ENCODE results near the gene ADGRD2.

Gene ADGRD2

GRCh38 chr9:124511891-124512805, 61.9 kb downstream of the ADGRD2 start:
- no peak for DNase-seq (ENCODE audit: low read depth)

DNA sequence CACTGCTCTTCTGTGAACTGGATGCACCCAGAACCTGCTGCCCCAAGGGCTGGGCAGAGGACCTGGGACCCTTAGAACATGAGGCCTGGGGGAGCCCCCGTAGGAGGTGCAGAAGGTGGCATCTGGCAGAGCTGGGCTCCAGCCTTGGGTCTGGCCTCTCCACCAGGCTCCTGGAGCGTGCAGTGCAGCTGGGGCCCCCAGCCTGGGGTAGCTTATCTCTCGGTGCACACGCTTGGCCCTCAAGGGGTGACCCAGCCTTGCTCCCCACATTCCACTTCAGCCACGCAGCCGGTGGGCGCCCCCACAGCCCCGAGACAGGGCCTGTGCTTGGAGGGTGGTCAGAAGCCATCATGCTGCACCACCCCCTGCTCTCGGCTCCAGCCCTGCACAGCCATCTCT, 62.6 kb downstream of the ADGRD2 start:
- DNase-seq (ENCODE audit: low read depth): no peak

GRCh38 chr9:124513376-124513994, 63.2 kb downstream of the ADGRD2 start:
- DNase-seq (ENCODE audit: low read depth): no peak

DNA sequence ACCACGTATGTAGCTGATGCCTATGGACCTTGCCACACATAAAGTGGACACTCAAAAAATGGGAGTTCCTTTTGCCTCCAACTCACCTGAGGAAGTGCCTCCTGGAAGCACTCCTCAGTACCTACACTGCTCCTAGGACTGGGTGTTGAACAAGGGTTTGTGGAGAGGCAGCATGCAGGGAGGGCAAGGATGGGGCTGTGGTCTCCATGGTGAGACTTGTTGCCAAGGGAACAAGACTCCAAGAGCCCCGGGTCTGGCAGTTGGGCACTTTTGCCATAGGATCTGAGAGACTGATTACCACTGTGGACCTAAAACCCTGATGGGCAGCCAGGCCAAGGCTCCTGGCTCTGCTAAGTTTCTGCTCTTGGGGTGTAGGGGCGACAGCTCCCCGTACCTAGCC, 63.9 kb downstream of the ADGRD2 start:
- no peak for DNase-seq (ENCODE audit: low read depth)

GRCh38 chr9:124514874-124515273, 64.6 kb downstream of the ADGRD2 start:
- no peak for DNase-seq (ENCODE audit: low read depth)

- no peak for DNase-seq (ENCODE audit: low read depth)
These were observed 67.3 kb downstream of the ADGRD2 start for GRCh38 chr9:124517600-124517999.

GRCh38 chr9:124518116-124518515, 67.9 kb downstream of the ADGRD2 start:
- no peak for DNase-seq (ENCODE audit: low read depth)

GRCh38 chr9:124520206-124520596, 70.0 kb downstream of the ADGRD2 start:
- DNase-seq (ENCODE audit: low read depth): no peak

- no peak for DNase-seq (ENCODE audit: low read depth)
These were observed 70.9 kb downstream of the ADGRD2 start for GRCh38 chr9:124521142-124521541.

- no peak for DNase-seq (ENCODE audit: low read depth)
These were observed 72.2 kb downstream of the ADGRD2 start for GRCh38 chr9:124522121-124523098.

GRCh38 chr9:124526174-124526573, 75.9 kb downstream of the ADGRD2 start:
- no peak for DNase-seq (ENCODE audit: low read depth)

DNA sequence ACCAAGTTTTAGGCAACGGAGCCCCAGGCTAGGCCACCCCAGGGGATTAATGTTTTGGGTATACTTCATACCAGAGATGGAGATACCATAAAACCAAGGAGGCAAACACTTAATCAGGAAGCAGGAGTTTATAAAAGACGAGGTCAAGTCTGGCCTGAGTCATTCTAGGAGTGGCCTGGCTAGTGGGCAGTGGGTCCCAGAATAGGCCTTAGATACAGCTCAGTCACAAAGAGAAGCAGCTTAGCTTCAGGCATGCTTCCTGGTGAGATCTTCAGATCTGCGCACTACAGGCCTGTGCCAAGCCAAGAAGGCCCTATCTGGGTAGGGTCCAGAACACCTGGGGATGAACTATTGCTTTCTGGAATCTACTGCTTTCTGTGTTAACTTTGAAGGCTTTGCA, 77.5 kb downstream of the ADGRD2 start:
- no peak for DNase-seq (ENCODE audit: low read depth)

Measured in activated T-cell treated with anti-CD3 and anti-CD28 coated beads for 48 hours (primary cell).